ENCODE measurements around the gene AGTRAP. TPM values are rescaled to one million over a fixed set of nuclear protein-coding genes. Genes with fewer than 3 reads are reported as not detected.
A peak's percentile ranks its signal among the peaks of the same experiment; 100 is the strongest.

AGTRAP gene
- total and polyA plus RNA-seq, 2 experiments from 2014 or later, result 58.6 to 94.0 TPM

DNA sequence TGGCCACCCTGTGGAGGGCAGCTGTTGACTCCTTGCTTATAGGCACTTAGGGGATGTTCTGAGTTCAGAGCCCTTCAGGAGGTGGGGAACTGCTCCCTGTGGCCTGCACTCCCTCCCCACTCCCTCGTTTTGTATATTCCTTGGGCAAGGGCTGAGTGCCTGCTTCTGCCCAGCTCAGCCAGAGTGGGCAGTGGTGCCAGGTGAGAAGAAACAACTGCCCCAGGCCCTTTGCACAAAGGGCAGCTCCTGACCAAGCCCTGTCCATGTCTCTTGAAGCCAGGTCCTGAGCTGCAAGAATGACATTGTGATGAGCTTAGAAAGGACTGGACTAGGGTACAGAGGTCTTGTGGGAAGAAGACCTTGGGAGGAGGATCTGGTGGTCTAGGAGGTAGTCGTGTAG, 2.2 kb downstream of the AGTRAP start:
- TF ChIP-seq, protein P1, sequence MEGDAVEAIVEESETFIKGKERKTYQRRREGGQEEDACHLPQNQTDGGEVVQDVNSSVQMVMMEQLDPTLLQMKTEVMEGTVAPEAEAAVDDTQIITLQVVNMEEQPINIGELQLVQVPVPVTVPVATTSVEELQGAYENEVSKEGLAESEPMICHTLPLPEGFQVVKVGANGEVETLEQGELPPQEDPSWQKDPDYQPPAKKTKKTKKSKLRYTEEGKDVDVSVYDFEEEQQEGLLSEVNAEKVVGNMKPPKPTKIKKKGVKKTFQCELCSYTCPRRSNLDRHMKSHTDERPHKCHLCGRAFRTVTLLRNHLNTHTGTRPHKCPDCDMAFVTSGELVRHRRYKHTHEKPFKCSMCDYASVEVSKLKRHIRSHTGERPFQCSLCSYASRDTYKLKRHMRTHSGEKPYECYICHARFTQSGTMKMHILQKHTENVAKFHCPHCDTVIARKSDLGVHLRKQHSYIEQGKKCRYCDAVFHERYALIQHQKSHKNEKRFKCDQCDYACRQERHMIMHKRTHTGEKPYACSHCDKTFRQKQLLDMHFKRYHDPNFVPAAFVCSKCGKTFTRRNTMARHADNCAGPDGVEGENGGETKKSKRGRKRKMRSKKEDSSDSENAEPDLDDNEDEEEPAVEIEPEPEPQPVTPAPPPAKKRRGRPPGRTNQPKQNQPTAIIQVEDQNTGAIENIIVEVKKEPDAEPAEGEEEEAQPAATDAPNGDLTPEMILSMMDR (IDR thresholded peaks at IDR 0.05; ENCODE audit: low read depth, low read length), result no peak
- Histone ChIP-seq H3K4me1 (ENCODE audit: low read depth) (peaks cover 6% of the 10 kb centered on the region), H3K9me3 (ENCODE audit: low read depth) (no peaks in the 10 kb centered on the region), H3K4me3 (no peak overlapping the region), H3K36me3 (no peaks in the 10 kb centered on the region), H3K27ac (no peak overlapping the region), H3K27me3 (no peaks in the 10 kb centered on the region)
- DNase-seq (ENCODE audit: low read depth in 1 of 2, low spot score in 1 of 2), result no peak

- H3K4me1 ChIP-seq (ENCODE audit: low read depth), result peaks cover 6% of the 10 kb centered on the region
- H3K4me3 ChIP-seq, result no peak overlapping the region
- H3K27me3 ChIP-seq, result no peaks in the 10 kb centered on the region
- no peak overlapping the region for H3K27ac ChIP-seq
- no peak for DNase-seq (ENCODE audit: low read depth in 1 of 2, low spot score in 1 of 2)
- no peaks in the 10 kb centered on the region for H3K36me3 ChIP-seq
- no peaks in the 10 kb centered on the region for H3K9me3 ChIP-seq (ENCODE audit: low read depth)
- TF ChIP-seq, protein P1 (IDR thresholded peaks at IDR 0.05; ENCODE audit: low read depth, low read length), result no peak
These were observed 2.8 kb downstream of the AGTRAP start for GRCh38 chr1:11738783-11739182.

DNA sequence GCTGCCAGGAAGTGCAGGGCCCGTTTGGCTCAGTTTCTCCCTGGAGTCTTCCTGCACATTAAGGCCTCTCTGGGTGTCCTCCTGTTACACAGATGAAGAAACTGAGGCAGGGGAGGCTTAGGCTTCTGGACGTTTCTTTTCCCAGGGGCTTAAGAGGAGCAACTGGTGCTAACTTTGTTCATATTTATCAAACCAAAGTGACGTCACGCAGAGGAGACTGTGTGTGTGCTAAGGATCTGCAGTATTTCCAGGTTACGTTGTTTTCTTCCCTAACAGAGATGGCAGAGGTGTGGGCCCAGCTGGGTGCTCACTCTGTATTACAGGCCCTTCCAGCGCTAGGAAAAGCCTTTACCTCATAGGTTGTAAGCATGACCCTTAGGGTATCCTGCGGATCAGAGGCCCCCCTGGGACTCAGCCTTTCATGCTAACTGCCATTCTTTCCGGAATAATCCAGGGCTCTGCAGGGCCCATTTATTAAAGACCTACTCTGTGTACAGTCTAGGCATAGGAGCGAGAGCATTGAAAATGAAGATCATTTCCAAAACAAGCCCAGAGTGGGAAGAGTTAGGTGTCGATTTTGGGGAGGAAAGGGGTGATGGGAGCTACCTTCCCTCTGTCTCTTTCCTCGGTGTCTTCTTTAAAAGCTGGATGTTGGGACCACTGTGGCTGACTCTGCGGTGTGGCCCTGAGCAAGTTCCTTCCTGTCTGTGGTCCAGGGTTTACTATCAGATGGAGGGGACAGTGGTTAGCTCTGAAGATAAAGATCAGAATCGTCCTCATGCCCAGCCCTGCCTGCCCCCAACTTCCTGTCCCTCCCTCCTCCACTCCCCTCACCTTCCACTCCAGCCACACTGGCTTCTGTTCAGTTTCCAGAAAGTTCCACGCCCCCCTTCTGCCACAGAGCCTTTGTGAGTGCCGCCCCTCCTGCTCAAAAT, 4.6 kb downstream of the AGTRAP start:
- no peak overlapping the region for H3K27ac ChIP-seq
- TF ChIP-seq, protein P1 (IDR thresholded peaks at IDR 0.05; ENCODE audit: low read depth, low read length), result no peak
- DNase-seq (ENCODE audit: low read depth in 1 of 2, low spot score in 1 of 2), result no peak
- H3K27me3 ChIP-seq, result no peaks in the 10 kb centered on the region
- no peaks in the 10 kb centered on the region for H3K9me3 ChIP-seq (ENCODE audit: low read depth)
- H3K36me3 ChIP-seq, result no peaks in the 10 kb centered on the region
- peaks cover 6% of the 10 kb centered on the region for H3K4me1 ChIP-seq (ENCODE audit: low read depth)
- H3K4me3 ChIP-seq, result no peak overlapping the region

GRCh38 chr1:11741482-11741881, 5.5 kb downstream of the AGTRAP start:
- Histone ChIP-seq H3K27ac (no peak overlapping the region), H3K9me3 (ENCODE audit: low read depth) (no peaks in the 10 kb centered on the region), H3K4me1 (ENCODE audit: low read depth) (peaks cover 10% of the 10 kb centered on the region), H3K36me3 (no peaks in the 10 kb centered on the region), H3K4me3 (no peak overlapping the region), H3K27me3 (no peaks in the 10 kb centered on the region)
- DNase-seq (ENCODE audit: low read depth in 1 of 2, low spot score in 1 of 2), result no peak
- TF ChIP-seq, protein P1 (IDR thresholded peaks at IDR 0.05; ENCODE audit: low read depth, low read length), result no peak

DNA sequence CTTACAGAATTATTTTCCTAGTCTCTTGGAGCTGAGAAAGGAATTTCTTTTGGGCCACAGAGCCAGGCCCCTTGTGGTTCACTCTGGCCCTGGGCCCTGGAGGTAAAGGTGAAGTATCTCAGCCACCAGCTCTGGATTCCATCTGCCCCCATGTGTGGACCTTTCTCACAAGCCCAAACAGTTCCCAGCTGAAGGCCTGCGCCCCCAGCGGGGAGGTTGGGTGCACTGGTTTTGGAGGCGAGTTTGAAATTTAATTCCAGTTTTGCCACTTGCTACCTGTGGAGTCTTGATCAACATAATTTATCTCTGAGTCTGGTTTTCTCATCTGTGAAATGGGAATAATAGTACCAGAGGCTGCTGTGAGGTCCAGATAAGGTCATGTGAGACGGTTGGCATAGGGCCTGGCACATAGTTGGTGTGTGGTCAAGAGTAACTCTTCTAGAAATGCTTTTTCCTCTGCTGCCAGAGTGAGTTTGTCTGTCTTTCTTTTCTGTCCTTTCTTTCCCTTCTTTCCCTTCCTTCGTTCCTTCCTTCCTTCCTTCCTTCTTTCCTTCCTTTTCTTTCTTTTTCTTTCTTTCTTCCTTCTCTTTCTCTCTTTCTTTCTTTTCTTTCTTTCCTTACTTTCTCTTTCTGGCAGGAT, 6.1 kb downstream of the AGTRAP start:
- Histone ChIP-seq H3K27me3 (no peaks in the 10 kb centered on the region), H3K4me3 (no peak overlapping the region), H3K4me1 (ENCODE audit: low read depth) (peaks cover 13% of the 10 kb centered on the region), H3K27ac (no peak overlapping the region), H3K9me3 (ENCODE audit: low read depth) (no peaks in the 10 kb centered on the region), H3K36me3 (no peaks in the 10 kb centered on the region)
- peak in 1 of 2 donors; percentile 33 for DNase-seq (ENCODE audit: low read depth in 1 of 2, low spot score in 1 of 2)
- TF ChIP-seq, protein P1 (IDR thresholded peaks at IDR 0.05; ENCODE audit: low read depth, low read length), result no peak
